MM.1S (cell line): ENCODE measurements around the gene BSN.

Source experiments
- CTCF ChIP-seq: fragments of 300-600 bp; sonication (generic); IDR thresholded peaks from 2 replicates; pipeline ENCODE4 v1.5.1; 2016; ENCODE audit warnings: antibody characterized with exemption, low read length, mixed read lengths
- EZH2 ChIP-seq: fragments of 300-600 bp; sonication (generic); optimal IDR thresholded peaks from 2 replicates; pipeline ENCODE3; 2017; ENCODE audit warnings: low read depth, mild to moderate bottlenecking, antibody characterized with exemption, low read length, mixed read lengths

GRCh38 chr3:49627634-49628033, 73.4 kb downstream of the BSN start:
- TF ChIP-seq CTCF (no peak), EZH2 (no peak)
